AG08396 (cell line): ENCODE data around the gene CADPS.

Experiments
- DNase-seq: peaks from one replicate; pipeline ENCODE4 v3.0.0; 2012; ENCODE audit warnings: low spot score, mixed read lengths

CADPS gene

DNA sequence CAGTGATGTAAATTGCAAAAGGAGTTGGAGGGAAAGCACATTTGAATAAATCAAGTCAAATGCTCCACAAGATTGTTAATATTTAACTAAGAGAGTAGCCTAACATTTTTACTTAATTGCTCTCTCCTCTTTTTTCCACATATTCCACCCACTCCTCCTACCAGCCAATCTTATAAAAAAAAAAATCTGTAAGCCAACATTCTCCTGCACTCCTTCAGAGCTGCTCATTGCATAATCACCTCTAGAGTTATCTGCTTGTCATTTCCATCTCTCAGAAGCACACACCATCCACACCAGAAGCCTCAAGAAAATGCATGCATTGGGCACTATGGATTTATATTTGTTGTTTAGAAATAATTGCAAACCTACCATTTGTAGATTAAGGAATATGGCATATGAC lies 64.1 kb downstream of the CADPS start:
- DNase-seq: no peak

DNA sequence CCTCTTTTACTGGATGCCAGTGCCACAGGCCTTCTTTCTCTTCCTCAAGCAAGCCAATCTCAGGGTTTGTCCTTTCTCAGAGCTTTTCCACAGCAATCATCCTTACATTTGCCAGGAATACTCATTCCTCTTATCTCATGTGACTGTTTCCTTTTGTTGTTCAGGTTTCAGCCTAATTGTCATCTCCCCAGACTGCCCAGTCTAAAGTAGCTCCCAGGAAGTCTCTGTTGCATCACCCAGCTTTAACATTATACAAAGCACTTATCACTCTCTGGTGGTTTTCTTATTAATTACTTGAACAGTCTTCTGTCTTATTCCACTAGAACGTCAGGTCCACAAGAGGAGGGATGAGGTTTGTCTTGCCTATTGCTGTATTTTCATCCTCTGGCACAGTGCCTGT lies 65.8 kb downstream of the CADPS start:
- no peak for DNase-seq

DNA sequence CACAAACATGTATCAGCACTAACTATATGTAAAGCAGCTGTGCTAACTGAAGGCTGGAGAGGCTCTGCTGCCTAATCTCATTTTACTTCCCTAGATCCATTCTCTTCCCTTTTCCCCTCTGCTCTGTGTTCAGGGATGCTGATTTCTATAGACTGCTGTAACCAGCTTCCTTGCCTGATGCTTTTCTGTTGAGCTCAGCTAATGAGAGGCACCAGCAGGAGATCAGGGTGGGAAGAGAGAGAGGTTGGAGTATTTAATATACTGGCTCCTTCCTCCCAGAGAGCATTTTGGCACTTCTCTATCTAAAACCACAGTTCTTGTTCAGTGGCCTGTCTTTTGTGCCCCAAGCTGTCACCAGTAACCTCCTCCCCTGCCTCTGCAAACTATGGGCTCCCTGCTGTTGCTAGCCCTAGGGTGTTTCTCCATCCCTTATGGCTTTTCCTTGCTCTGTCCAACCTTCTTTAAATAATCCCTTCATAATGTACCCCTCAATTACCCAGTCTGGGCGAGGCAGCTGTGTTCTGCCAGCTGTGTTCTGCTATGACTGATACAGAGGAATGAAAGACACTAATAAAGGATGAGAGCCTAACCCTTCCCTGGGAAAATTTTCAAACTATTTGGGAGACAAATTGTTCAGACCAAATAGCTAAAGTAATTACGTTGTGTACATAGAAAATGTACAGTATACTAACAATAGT lies 69.5 kb downstream of the CADPS start:
- no peak for DNase-seq

DNA sequence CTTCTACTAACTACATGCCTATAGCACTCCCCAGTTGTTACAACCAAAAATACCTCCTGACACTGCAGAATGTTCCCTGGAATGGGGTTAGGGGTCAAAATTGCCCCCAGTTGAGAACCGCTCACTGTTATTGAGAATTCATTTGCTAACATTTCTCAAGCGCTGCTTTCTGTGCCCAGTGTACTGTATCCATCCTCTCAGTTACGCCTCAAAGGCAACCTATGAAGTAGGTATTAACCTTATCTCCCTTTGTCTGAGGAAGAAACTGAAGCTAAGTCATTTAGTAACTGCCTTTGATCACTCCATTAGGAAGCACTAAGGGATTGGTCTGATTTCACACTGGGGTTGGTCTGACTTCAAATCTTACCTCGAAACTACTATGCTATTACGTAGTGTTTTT lies 70.1 kb downstream of the CADPS start:
- no peak for DNase-seq

DNA sequence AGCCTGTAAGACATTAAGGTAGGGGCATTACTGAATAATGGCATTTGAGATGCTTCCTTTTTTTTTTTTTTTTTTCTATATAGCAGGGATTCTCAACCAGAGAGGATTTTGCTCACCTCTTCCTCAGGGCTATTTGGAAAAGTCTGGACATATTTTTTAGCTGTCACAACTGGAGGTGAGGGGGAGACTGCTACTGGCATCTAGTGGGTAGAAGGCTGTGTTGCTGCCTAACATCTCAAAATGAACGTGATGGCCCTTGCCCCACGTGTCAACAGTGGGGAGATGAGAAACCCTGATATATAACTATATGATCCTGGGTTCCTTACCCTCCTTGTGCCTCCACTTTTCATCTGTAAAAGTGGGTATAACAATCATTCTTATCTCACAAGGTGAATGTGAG lies 71.9 kb downstream of the CADPS start:
- no peak for DNase-seq

DNA sequence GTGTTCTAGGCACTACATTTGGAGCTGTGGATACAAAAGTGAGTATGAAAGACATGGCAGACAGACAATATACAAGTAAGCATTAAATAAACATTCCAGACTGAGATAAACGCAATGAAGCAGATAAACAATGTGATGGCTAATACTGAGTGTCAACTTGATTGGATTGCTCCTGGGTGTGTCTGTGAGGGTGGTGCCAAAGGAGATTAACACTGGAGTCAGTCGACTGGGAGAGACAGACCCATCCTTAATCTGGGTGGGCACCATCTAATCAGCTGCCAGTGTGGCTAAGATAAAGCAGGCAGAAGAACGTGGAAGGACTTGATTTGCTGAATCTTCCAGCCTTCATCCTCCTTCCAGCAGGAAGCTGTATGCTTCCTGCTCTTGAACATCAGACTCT lies 77.2 kb downstream of the CADPS start:
- DNase-seq: no peak

GRCh38 chr3:62797132-62797531 lies 78.1 kb downstream of the CADPS start:
- no peak for DNase-seq

GRCh38 chr3:62795978-62796657 lies 79.1 kb downstream of the CADPS start:
- DNase-seq: no peak

GRCh38 chr3:62793946-62794345 lies 81.3 kb downstream of the CADPS start:
- DNase-seq: no peak

GRCh38 chr3:62785384-62785783 lies 89.8 kb downstream of the CADPS start:
- DNase-seq: no peak

- DNase-seq: no peak
These were observed 94.1 kb downstream of the CADPS start for GRCh38 chr3:62781121-62781520.

- DNase-seq: no peak
These were observed 97.5 kb downstream of the CADPS start for GRCh38 chr3:62777674-62778073.

- no peak for DNase-seq
These were observed 98.1 kb downstream of the CADPS start for GRCh38 chr3:62777130-62777529.

GRCh38 chr3:62774221-62774620 lies 101.0 kb downstream of the CADPS start:
- DNase-seq: no peak

DNA sequence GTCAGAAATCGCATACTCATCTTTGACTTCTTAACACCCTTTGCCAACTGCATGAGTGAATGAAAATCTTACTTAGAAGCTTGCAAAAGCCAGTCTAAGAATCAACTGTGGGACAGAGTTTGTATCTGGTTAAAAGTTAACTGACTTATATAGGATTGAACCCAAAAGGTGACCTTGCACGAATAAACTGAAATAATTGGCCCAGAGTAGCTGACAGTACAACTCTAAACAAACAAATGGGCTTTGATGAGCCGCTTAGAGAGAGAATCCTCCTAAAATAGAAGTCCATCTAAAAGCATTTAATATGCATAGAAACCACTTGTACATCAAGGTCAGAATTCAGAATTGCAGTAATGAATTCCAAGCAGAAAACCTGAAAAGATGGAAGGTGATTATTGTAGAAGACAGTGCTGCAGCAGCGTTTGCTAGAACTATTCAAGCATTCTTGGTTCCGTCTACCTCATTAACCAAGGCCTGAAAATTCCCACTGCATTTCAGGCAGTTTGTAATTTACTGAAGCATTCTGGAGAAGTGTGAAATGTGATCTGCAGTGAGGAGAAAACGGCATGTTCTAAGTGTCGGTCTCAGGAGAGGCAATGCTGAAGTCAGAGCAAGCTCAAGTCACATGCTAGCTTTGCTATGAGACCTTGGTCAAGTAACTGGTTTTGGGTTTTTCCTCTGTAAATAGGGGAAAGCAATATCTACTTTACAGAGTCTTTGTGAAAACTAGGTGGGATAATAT lies 103.7 kb downstream of the CADPS start:
- no peak for DNase-seq

DNA sequence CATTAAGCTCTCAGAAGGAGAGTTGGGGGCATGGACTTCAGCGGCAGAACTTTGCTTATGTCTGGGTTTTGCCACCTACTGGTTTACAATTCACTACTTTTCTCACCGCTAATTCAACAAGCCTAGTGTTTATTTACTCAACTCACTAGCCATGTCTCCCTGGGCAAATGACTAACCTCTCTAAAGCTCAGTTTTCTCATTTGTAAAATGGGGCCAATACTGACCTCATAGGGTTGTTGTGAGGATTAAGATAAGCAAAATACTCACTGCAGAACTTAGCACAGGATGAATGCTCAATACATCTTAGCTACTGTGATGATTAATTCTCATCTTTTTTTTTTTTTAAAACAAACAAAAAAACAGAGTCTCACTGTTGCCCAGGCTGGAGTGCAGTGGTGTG lies 106.3 kb downstream of the CADPS start:
- no peak for DNase-seq

DNA sequence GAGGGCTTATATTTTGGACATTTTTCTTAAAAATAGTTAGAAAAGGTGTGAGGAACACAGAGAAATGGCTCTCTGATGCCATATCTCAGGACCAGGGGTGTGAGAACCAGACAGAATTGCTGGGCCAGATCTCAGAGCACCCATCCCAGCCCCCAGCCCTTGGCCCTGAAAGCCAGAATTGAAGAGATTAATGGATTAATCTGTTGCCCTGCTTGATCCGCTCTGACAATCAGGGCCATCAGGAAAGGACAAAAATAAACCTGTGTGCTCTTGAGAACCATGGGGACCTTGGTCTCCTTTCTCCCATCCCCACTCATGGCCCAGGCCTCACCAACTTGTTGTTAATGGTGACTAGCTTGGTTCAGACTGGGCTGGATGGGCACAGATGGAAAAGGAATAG lies 113.5 kb downstream of the CADPS start:
- DNase-seq: no peak

GRCh38 chr3:62761311-62761710 lies 113.9 kb downstream of the CADPS start:
- no peak for DNase-seq

DNA sequence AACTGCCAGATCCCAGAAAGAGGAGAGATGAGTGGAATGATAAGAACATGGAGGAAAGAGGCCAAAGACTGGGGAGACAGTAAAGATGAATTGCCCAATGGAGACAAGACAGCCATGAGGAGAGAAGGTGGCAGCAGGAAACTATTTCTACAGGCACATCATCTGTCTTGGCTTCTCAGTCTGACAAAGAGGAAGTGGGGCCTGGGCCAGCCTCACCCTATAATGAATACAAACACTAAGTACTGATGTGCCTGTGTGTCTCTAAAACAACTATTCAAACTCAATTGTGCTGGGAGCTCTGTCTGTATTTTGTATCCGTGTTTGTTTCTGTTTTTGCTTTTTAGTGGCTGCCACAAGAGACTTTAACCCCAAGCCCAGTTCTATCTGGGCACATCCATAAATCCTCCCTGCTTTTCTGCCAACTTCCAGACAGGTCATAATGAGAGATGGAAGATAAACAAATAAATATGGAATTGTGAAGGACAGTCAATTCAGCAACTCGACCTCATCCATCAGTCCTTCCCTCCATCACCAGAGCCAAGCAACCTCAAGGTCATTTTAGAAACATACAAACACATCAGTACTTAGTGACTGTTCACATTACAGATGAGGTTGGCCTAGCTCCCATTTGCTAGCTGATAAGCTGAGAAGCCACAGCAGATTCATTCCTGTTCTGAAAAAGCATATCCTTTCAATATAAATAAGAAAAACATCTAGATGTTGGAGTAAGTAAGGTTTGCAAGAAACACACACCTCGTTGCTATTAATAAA lies 116.7 kb downstream of the CADPS start:
- no peak for DNase-seq

DNA sequence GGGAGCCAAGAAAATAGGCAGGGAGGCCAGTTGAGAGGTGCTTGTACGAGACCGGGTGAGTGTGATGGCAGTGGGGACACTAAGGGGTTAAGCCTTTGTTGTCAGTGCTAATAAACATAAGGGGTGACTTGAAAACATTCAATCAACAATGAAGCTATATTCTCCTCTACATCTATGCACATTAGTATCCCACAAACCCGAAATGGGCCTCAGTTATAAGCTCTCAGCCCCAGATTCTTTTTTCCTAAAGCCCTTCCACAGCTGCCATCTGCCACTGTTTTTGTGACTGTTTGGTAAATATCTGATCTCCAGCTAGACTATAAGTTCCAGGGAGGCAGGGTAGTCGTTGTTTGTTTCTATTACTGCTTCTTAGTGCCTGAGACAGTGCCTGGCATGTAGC lies 118.2 kb downstream of the CADPS start:
- DNase-seq: no peak

- DNase-seq: no peak
These were observed 119.9 kb downstream of the CADPS start for GRCh38 chr3:62755285-62755684.

- no peak for DNase-seq
These were observed 125.6 kb downstream of the CADPS start for GRCh38 chr3:62749657-62750056.

DNA sequence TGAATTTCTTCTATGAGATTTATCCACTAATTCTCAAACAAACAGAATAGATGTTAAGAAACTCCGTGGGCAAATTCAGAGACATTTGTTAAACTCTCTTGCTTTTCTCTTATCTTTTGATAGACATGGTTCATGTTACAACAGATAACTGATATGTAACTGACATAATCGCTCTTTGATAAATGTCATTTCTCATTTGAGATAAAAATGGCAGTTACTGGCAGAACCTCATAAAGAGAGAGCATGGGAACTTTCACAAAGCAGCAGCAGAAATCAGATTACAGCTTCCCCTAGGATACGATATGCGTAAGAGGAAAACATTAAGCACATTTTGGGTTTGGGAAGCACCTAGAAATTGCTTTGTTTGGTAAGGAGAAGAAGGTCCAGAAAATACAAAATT lies 126.1 kb downstream of the CADPS start:
- no peak for DNase-seq
